Right lobe of liver (tissue), 4 donors: ENCODE data around the gene DNAJC11.
"Not testable (repeated sequence)": the region's sequence is repeated elsewhere in the genome, so short reads cannot be mapped to it uniquely, and the experiment has no call there.

Source experiments
- CTCF ChIP-seq, 4 donors: fragments of 200-600 bp in 3 of 4; fragments of 450-650 bp in 1 of 4; IDR thresholded peaks; one replicate each; pipeline versions ENCODE4 v1.5.1 to v1.8.0; 2016 to 2022; ENCODE audit warnings: antibody characterized with exemption in 4 of 4, mild to moderate bottlenecking in 2 of 4
- POLR2A ChIP-seq: fragments of 450-650 bp; IDR thresholded peaks from one replicate; pipeline ENCODE4 v1.6.1; 2017; ENCODE audit warnings: antibody characterized with exemption, mild to moderate bottlenecking
- donor health status: DM: no; HTN: no; CAD: no.
- donor health status: DM: no; HTN: no; CAD: no.
- donor health status: DM: no; HTN: yes; CAD: no.

- not testable (repeated sequence) for TF ChIP-seq POLR2A; CTCF (IDR thresholded peaks at IDR 0.05)
Measured at GRCh38 chr1:6636778-6637177, 64.8 kb downstream of the DNAJC11 start.
